Measurements from ENCODE around the gene SNX9.
"Not testable (repeated sequence)": the region's sequence is repeated elsewhere in the genome, so short reads cannot be mapped to it uniquely, and the experiment has no call there.

The SNX9 gene

DNA sequence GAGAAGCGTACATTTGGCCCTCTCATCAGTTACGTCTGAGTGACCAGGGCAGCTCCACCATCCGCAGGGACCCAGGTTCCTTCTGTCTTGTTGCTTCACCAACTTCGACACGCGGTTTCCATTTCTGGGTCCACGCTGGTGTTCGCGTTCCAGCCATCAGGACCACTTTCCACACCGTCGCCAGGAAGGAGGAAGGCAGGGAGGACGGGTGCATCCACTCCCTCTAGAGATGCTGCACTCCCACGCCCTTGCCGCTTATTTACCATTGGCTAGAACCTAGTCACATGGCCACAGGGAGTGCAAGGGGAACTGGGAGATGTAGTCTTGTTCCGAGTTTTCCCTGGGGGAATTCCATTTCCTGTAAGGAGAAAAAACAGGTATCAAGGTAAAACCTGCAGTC is 33.2 kb upstream of the SNX9 start:
- DNase-seq (ENCODE audit: low spot score), result no peak
- TF ChIP-seq, protein P1, sequence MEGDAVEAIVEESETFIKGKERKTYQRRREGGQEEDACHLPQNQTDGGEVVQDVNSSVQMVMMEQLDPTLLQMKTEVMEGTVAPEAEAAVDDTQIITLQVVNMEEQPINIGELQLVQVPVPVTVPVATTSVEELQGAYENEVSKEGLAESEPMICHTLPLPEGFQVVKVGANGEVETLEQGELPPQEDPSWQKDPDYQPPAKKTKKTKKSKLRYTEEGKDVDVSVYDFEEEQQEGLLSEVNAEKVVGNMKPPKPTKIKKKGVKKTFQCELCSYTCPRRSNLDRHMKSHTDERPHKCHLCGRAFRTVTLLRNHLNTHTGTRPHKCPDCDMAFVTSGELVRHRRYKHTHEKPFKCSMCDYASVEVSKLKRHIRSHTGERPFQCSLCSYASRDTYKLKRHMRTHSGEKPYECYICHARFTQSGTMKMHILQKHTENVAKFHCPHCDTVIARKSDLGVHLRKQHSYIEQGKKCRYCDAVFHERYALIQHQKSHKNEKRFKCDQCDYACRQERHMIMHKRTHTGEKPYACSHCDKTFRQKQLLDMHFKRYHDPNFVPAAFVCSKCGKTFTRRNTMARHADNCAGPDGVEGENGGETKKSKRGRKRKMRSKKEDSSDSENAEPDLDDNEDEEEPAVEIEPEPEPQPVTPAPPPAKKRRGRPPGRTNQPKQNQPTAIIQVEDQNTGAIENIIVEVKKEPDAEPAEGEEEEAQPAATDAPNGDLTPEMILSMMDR (IDR thresholded peaks at IDR 0.05; ENCODE audit: extremely low read depth, insufficient read depth, missing control alignments), result no peak
- in situ Hi-C loops (cut with MboI; ENCODE audit: low pct_unique_long_range_greater_than_20kb, low sequenced_read_pairs, unreplicated experiment), result no loop called here

DNA sequence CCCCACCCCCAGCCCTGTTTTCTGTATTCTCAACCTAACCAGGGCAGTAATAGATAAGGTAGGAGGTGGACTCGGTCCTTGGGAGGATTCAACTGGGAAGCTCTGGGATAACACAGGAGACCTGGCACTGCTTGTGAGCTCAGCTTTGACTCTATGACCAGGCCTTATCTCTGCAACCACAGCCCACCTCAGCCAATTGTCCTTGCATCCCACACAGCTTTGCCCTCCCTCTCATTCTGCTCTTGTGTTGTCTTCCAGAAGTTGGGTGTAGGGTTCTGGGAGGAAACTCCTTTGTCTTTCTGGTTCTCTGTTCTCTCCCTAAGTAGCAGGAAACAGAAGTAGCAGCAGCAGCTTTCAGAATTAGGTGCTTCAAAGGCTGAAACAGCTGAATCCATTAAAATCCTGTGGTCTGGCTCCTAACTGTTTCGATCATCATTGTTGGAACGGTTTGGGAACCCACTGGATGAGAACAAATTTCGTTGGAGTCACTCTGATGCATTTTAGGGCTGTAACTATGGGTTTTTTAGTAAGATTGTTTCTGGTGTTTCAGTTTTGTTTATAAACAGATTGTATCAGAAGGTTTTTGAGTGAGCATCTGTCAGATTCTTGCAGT is 32.4 kb upstream of the SNX9 start:
- TF ChIP-seq, protein P1 (IDR thresholded peaks at IDR 0.05; ENCODE audit: extremely low read depth, insufficient read depth, missing control alignments), result no peak
- DNase-seq (ENCODE audit: low spot score), result no peak
- in situ Hi-C loops (cut with MboI; ENCODE audit: low pct_unique_long_range_greater_than_20kb, low sequenced_read_pairs, unreplicated experiment), result no loop called here

DNA sequence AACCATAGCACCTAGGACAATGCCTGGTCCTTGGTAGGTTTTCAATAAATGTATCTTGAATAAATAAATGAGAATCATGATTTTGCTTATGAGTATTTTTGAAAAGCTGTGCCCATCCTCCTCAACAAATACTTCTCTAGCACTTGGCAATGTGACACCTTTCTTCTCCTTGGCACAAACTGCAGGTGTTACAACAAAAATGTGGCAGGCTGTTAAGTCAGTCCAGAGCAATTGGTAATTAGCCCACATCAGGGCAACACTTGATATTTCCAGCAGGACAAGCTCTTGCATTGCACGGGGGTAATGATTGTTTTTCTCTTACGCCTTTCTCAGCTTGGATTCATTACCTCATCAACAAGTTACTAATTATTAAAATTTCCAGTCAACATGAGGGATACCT is 31.6 kb upstream of the SNX9 start:
- in situ Hi-C loops (cut with MboI; ENCODE audit: low pct_unique_long_range_greater_than_20kb, low sequenced_read_pairs, unreplicated experiment), result no loop called here
- TF ChIP-seq, protein P1 (IDR thresholded peaks at IDR 0.05; ENCODE audit: extremely low read depth, insufficient read depth, missing control alignments), result no peak
- no peak for DNase-seq (ENCODE audit: low spot score)

DNA sequence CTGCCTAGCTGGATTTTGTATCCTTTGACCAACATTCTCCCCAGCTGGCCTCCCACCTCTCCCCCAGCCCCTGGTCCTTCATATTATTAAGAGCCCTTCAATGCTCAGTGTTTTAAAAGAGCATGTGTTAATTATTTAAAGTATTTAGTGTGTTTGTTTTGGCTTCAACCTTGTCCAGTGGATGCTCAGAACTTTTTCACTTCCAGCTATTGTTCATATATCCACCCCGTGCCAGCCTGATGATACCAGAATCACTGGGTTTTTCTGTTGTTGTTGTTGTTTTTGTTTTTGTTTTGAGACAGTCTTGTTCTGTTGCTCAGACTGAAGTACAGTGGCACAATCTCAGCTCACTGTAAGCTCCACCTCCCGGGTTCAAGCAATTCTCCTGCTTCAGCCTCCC is 30.4 kb upstream of the SNX9 start:
- no peak for DNase-seq (ENCODE audit: low spot score)
- TF ChIP-seq, protein P1 (IDR thresholded peaks at IDR 0.05; ENCODE audit: extremely low read depth, insufficient read depth, missing control alignments), result no peak
- in situ Hi-C loops (cut with MboI; ENCODE audit: low pct_unique_long_range_greater_than_20kb, low sequenced_read_pairs, unreplicated experiment), result no loop called here

- in situ Hi-C loops (cut with MboI; ENCODE audit: low pct_unique_long_range_greater_than_20kb, low sequenced_read_pairs, unreplicated experiment); DNase-seq (ENCODE audit: low spot score): not testable (repeated sequence)
Measured at GRCh38 chr6:157794012-157794411, 29.0 kb upstream of the SNX9 start.

DNA sequence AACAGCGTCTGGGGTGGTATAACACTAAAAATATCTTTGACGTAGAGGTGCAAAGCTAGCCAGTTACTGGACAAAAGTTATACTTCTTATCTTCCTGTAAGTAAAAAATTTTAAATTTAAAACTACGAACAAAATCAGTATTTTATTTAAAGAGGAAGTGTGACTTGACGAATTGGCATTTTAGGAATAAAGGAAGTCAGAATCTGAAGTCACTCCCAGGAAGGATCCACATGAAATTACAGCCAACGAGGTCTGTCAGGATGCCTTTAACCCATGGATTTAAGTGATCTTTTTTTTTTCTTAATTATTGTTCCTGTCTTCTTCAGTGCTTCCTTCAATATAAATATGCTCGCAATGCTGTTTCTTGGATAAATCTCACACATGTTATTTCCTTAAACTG is 27.2 kb upstream of the SNX9 start:
- in situ Hi-C loops (cut with MboI; ENCODE audit: low pct_unique_long_range_greater_than_20kb, low sequenced_read_pairs, unreplicated experiment), result no loop called here
- TF ChIP-seq, protein P1 (IDR thresholded peaks at IDR 0.05; ENCODE audit: extremely low read depth, insufficient read depth, missing control alignments), result no peak
- DNase-seq (ENCODE audit: low spot score), result no peak

GRCh38 chr6:157798851-157799250 is 24.2 kb upstream of the SNX9 start:
- in situ Hi-C loops (cut with MboI; ENCODE audit: low pct_unique_long_range_greater_than_20kb, low sequenced_read_pairs, unreplicated experiment), result no loop called here
- TF ChIP-seq, protein P1 (IDR thresholded peaks at IDR 0.05; ENCODE audit: extremely low read depth, insufficient read depth, missing control alignments), result no peak

DNA sequence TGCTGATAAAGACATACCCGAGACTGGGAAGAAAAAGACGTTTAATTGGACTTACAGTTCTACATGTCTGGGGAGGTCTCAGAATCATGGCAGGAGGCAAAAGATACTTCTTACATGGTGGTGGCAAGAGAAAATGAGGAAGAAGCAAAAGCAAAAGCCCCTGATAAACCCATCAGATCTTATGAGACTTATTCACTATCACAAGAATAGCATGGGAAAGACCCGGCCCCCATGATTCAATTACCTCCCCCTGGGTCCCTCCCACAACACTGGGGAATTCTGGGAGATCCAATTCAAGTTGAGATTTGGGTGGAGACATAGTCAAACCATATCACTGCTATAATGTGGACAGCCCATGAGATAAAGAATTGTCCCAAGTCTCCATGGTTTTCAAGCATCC is 23.5 kb upstream of the SNX9 start:
- DNase-seq (ENCODE audit: low spot score); in situ Hi-C loops (cut with MboI; ENCODE audit: low pct_unique_long_range_greater_than_20kb, low sequenced_read_pairs, unreplicated experiment): not testable (repeated sequence)

More at GRCh38 chr6:157798851-157799250, 24.2 kb upstream of the SNX9 start:
- DNase-seq (ENCODE audit: low spot score), result no peak

Data from GM13977 (cell line).